ENCODE results near the gene VPS45. TPM values are rescaled to one million over a fixed set of nuclear protein-coding genes. Genes with fewer than 3 reads are reported as not detected.
"Not testable (repeated sequence)": the region's sequence is repeated elsewhere in the genome, so short reads cannot be mapped to it uniquely, and the experiment has no call there.

Gene VPS45
- total RNA-seq, 2 donors from 2014 or later: 27.3 to 32.0 TPM

DNA sequence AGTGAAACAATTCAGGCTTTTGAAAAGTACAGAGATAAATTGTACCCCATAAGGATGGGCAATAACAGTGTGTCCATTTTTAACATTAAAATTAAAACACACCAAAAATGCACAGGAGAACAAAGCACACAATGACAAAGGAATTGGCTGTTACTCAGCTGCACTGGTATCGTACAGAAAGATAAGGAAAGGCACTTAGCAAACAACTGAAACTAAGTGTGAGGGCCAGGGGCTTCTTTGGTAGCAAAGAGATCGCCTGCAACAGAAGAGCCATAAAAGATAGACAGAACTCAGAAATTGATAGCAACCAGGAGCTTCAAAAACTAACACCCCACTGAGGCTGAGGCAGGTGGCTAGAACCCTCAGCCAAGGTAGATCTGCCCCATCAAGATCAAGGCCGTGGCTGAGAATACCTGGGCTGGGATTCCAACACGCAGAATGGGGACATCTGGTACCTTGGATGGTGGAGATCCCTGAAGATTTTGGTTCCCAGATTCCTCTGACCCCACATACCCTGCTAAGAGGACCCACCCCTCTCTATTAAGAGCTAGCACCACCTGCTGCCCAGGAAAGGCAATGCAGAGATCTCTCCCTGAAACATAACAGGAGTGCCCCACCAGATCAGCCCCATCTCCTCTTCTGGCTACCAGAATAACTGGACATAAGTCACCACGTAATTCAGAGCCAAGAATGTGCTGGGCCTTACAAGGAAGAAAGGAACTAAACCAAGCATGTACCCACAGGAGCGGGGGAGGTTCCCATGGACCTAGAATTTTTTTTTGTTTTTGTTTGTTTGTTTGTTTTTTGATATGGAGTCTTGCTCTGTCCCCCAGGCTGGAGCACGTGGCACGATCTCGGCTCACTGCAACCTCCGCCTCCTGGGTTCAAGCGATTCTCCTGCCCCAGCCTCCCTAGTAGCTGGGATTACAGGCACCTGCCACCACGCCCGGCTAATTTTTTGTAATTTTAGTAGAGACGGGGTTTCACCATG lies 98.3 kb downstream of the VPS45 start:
- peak in 1 of 2 donors; percentile 63 for DNase-seq
- intact Hi-C loops (cut with DNase I, micrococcal nuclease): loop anchor here in 1 of 2 donors (5.0 to 10.0 kb wide), 3 partner anchors 94 to 271 kb away; partner anchors contain the start of gene BOLA1
- no peak for ATAC-seq

DNA sequence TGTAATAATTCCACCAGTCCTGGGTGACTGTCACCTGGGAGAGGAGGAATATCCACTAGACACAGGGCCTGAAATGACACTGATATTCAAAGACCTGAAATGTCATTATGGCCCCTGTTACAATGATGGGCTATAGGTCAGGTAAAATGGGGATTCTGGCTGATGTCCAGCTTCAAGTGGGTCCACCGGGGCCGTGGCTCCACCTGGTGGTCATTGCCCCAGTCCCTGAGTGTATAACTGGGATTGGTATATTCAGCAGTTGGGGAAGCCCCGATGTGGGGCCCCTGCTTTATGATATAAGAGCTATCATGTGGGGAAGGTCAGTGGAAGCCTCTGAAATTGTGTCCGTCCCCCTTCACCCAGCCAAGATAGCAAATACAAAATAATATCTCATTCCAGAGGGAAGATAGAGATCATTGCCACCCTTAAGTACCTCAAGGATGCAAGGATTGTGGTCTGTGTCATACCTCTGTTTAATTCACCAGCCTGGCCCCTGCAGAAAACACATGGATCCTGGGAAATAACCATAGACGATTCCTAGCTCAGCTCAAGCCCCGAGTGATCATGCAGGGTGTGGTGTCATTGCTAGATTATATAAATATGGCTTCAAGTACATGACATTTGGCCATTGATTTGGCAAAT lies 101.5 kb downstream of the VPS45 start:
- intact Hi-C loops (cut with DNase I, micrococcal nuclease): loop anchor here in 1 of 2 donors (5.0 to 10.0 kb wide), 3 partner anchors 97 to 274 kb away; partner anchors contain the start of gene BOLA1
- DNase-seq: peak; percentile 56 to 76
- ATAC-seq: peak; percentile 47

DNA sequence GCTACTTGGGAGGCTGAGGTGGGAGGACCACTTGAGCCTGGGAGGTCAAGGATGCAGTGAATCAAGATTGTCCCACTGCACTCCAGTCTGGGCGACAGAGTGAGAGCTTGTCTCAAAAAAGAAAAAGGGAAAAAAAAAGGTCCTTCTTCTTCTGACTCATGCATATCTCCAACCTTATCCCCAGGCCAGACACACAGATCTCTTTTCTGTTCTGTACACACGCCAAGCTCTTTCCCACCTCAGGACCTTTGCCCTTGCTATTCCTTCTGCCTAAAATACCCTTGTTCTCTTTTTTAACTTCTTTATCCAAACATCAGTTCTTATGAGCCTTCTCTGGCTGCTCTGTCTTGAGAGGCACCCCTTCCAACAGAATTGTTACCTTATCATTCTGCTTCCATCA lies 104.2 kb downstream of the VPS45 start:
- ATAC-seq (no peak), DNase-seq (no peak)
- intact Hi-C loops (cut with DNase I, micrococcal nuclease): no loop called here

- peak in 1 of 2 donors; percentile 47 for DNase-seq
- peak; percentile 97 for ATAC-seq
- intact Hi-C loops (cut with DNase I, micrococcal nuclease): no loop called here
Observed at GRCh38 chr1:150173141-150173585, 105.6 kb downstream of the VPS45 start.

DNA sequence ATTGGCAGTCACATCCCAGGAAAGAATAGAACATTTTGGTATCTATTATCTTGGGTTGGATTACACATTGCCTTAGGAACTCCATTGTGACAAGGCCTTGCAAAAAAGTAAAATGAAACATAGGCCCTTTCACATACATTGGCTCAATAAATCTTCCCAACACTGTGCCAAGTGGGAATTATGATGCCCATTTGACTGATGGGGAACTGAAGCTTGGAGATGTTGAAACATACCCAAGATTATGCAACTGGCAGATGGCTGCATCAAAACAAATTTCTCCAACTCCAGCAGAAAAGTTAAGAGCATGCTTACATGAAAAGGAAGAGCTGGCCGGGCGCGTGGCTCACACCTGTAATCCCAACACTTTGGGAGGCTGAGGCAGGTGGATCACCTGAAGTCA lies 109.0 kb downstream of the VPS45 start:
- no peak for DNase-seq
- no peak for ATAC-seq
- intact Hi-C loops (cut with DNase I, micrococcal nuclease): loop anchor here in 1 of 2 donors (5.0 kb wide), 1 partner anchor 214 kb away; no protein-coding TSS in a partner anchor

GRCh38 chr1:150178548-150178947 lies 111.0 kb downstream of the VPS45 start:
- intact Hi-C loops (cut with DNase I, micrococcal nuclease): loop anchor here in 1 of 2 donors (5.0 kb wide), 1 partner anchor 216 kb away; no protein-coding TSS in a partner anchor
- DNase-seq (no peak), ATAC-seq (no peak)

DNA sequence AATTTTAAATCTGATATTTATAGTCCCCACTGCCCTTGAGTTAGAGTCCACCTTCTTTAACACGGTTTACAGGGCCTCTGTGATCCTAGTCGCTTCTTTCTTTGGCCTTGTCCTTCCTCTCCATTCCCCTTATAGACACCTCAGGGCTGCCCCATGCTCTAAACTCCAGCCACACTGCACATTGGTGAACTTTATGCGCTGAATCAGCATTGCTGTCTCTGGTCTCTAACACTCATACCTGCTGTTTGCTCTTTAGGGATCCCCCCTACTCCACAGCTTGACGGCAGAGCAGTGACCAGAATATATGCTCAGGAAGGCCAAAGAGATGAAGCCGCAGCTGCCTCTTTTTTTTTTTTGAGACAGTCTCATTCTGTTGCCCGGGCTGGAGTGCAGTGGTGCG lies 112.3 kb downstream of the VPS45 start:
- ATAC-seq: no peak
- no peak for DNase-seq
- intact Hi-C loops (cut with DNase I, micrococcal nuclease): loop anchor here in 1 of 2 donors (5.0 kb wide), 1 partner anchor 218 kb away; no protein-coding TSS in a partner anchor

DNA sequence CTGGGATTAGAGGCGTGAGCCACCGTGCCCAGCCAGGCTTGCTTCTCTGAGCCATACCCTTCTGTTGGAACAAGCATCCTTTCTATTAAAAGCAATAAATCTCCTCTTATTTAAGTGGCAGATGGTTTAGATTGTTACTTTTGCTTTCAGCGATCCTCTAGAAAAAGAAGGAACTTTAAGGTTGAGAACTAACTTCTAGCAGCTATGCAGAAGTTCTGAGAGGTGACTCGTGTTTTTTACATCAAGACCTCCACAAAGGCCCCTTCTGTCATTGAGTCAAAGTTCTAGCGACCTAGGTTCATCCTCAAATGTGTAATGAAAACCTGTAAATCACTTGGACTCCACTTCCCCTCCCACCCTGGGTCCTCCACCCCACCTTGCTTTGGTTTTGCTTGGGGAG lies 112.9 kb downstream of the VPS45 start:
- intact Hi-C loops (cut with DNase I, micrococcal nuclease): no loop called here
- no peak for DNase-seq
- no peak for ATAC-seq

GRCh38 chr1:150182247-150182646 lies 114.7 kb downstream of the VPS45 start:
- ATAC-seq (no peak), DNase-seq (no peak)
- intact Hi-C loops (cut with DNase I, micrococcal nuclease): no loop called here

GRCh38 chr1:150183061-150183460 lies 115.5 kb downstream of the VPS45 start:
- ATAC-seq (no peak), DNase-seq (no peak)
- intact Hi-C loops (cut with DNase I, micrococcal nuclease): no loop called here

DNA sequence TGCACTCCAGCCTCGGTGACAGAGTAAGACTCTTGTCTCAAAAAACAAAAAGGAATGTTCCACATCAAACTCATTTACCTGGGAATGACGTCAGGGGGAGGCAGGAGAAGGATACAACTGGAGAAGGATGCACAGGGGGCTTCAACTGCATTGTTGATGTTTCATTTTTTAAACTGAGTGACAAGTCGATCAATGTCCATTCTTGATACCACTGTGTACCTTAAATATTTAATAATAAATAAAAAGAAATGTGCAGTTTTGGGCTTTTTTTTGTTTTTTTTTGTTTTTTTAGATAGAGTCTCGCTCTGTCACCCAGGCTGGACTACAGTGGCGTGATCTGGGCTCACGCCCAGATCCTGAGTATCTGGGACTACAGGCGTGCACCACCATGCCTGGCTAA lies 117.9 kb downstream of the VPS45 start:
- DNase-seq: no peak
- intact Hi-C loops (cut with DNase I, micrococcal nuclease): no loop called here
- ATAC-seq: no peak

DNA sequence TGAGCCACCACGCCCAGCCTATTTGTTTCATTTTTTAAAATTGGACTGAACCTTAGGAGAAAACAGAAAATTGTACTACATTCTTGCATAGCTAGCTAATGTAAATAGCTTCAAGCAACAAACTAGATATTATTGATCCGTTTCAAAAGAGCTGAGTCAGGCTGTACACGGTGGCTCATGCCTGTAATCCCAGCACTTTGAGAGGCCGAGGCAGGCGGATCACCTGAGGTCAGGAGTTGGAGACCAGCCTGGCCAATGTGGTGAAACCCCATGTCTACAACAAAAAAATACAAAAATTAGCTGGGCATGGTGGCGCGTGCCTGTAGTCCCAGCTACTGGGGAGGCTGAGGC lies 118.8 kb downstream of the VPS45 start:
- DNase-seq; ATAC-seq; intact Hi-C loops (cut with DNase I, micrococcal nuclease): not testable (repeated sequence)

DNA sequence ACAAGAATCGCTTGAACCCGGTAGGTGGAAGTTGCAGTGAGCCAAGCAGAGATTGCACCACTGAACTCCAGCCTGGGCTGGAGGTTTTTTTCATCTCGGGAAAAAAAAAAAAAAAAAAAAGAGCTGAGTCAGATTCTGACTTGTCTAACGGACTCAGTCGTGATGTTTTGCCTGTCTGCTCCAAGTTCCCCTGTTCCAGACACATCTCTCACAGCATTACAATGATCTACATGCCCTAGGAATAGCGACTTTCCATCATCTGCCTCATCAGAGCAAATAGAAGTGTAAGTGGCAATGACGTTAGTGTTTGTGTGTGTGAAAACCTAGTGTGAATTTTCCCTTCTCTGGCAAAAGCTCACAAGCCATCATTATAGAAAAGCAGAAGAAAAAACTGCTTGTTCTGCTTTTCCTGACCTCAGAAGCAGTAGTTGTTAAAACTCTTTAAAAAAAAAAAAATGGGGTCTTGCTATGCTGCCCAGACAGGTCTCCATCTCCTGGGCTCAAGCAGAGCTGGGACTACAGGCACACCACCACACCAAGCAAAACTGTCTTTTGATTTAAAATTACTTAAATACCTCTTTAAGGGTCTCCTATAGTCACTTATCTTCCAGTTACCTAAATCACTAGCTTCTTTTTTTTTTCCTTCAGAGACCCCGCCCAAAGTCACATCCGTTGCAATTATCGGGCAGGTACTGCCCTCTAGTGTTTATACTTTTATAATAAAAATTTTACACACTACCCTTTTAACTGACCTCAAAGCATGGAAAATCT lies 119.4 kb downstream of the VPS45 start:
- intact Hi-C loops (cut with DNase I, micrococcal nuclease): no loop called here
- DNase-seq: no peak
- peak; percentile 73 for ATAC-seq

DNA sequence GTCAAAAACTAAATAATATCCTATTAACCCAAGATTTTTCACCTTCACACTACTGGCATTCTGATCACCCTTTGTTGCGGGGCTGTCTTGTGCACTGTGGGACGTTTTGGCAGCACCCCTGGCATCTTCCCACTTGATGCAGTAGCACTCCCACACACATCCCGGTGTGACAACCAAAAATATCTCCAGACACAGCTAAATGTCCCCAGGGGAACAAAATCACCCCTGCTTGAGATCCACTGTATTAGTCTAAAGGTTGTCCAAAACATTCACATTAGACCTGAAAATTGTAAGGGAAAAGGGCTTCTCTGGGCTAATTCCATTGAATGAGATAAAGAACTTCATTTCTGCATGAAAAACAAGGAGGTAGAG lies 120.0 kb downstream of the VPS45 start:
- DNase-seq: no peak
- intact Hi-C loops (cut with DNase I, micrococcal nuclease): no loop called here
- peak; percentile 22 for ATAC-seq

- DNase-seq: no peak
- ATAC-seq: no peak
- intact Hi-C loops (cut with DNase I, micrococcal nuclease): no loop called here
Observed at GRCh38 chr1:150192012-150192411, 124.4 kb downstream of the VPS45 start.

- intact Hi-C loops (cut with DNase I, micrococcal nuclease): no loop called here
- DNase-seq: no peak
- no peak for ATAC-seq
Observed at GRCh38 chr1:150194381-150195031, 126.9 kb downstream of the VPS45 start.
